A673 (cell line): ENCODE data around the gene PCSK6. TPM values are rescaled to one million over a fixed set of nuclear protein-coding genes. Genes with fewer than 3 reads are reported as not detected.
A peak's percentile ranks its signal among the peaks of the same experiment; 100 is the strongest.

ENCODE experiments used
- BruUV-seq: library from RNA; stranded (reverse); fragments of 400-500 nt; replicated peaks from 2 replicates; lab custom pipeline; 2021; lab: Mats Ljungman, UMichigan
- CTCF ChIA-PET: fragments of 300-600 bp; sonication (Branson Sonifier 250); formaldehyde crosslinking; loops from one replicate; lab custom pipeline; 2022; ENCODE audit warnings: antibody characterized with exemption; lab: Charles Lee
- POLR2A ChIA-PET: fragments of 300-600 bp; sonication (Branson Sonifier 250); formaldehyde crosslinking; loops from one replicate; lab custom pipeline; 2022; ENCODE audit warnings: antibody characterized with exemption; ENCODE audit not compliant: low non-redundant PET; lab: Charles Lee
- DNase-seq: peaks from one replicate; pipeline ENCODE4 v3.0.0-alpha.2; 2015; ENCODE audit warnings: low spot score
- H3K27ac ChIP-seq: fragments of 200-600 bp; sonication (generic); 2 replicates; pipeline ENCODE4 v1.5.1; 2016; ENCODE audit warnings: mixed run types, low read depth, mild to moderate bottlenecking, mixed read lengths, antibody characterized with exemption, low read length; ENCODE audit not compliant: poor library complexity, severe bottlenecking
- H3K27me3 ChIP-seq: fragments of 200-600 bp; sonication (generic); replicated peaks from 2 replicates; pipeline ENCODE4 v1.6.1; 2017; ENCODE audit warnings: mixed run types, low read depth, mild to moderate bottlenecking, mixed read lengths, antibody characterized with exemption, low read length; ENCODE audit not compliant: insufficient read depth, poor library complexity
- H3K36me3 ChIP-seq: fragments of 200-600 bp; sonication (generic); 2 replicates; pipeline ENCODE4 v1.6.1; 2016; ENCODE audit warnings: mixed run types, mild to moderate bottlenecking, mixed read lengths, antibody characterized with exemption, low read length; ENCODE audit not compliant: insufficient read depth, poor library complexity, severe bottlenecking
- H3K4me1 ChIP-seq: fragments of 200-600 bp; sonication (generic); 2 replicates; pipeline ENCODE4 v1.6.1; 2017; ENCODE audit warnings: mixed run types, mild to moderate bottlenecking, mixed read lengths, antibody characterized with exemption, low read length; ENCODE audit not compliant: insufficient read depth, poor library complexity, severe bottlenecking
- H3K4me3 ChIP-seq: fragments of 200-600 bp; sonication (generic); 2 replicates; pipeline ENCODE4 v1.5.1; 2016; ENCODE audit warnings: low read depth, mixed run types, mild to moderate bottlenecking, mixed read lengths, low read length; ENCODE audit not compliant: poor library complexity, severe bottlenecking
- H3K9me3 ChIP-seq: fragments of 200-600 bp; sonication (generic); 2 replicates; pipeline ENCODE4 v1.6.1; 2016; ENCODE audit warnings: mixed run types, low read depth, mild to moderate bottlenecking, mixed read lengths, antibody characterized with exemption, low read length; ENCODE audit not compliant: poor library complexity, severe bottlenecking
- EZH2 ChIP-seq: fragments of 200-600 bp; sonication (generic); IDR thresholded peaks from 2 replicates; pipeline ENCODE4 v1.6.1; 2017; ENCODE audit warnings: borderline replicate concordance, low read depth, mild to moderate bottlenecking, mixed read lengths, antibody characterized with exemption, low read length; ENCODE audit not compliant: poor library complexity, severe bottlenecking
- intact Hi-C: fragments of 100-400 bp; cut with micrococcal nuclease; formaldehyde crosslinking; loops from one replicate; pipeline ENCODE4 v1.10.0; 2022; ENCODE audit not compliant: unreplicated experiment
- total RNA-seq: library from RNA; stranded (reverse); gene quantifications from 2 replicates; pipeline ENCODE4 v1.2.3, GENCODE V29; 2021
- TF ChIP-seq, protein P1 (sequence below): fragments of 300-800, 200-600 bp; sonication (generic); conservative IDR thresholded peaks from 2 replicates; pipeline ENCODE4 v1.5.1; 2017; ENCODE audit warnings: low read depth, mild to moderate bottlenecking, antibody characterized with exemption, low read length, moderate library complexity, mixed read lengths

Gene PCSK6
- total RNA-seq, 1 experiment from 2014 or later, result 2.6 TPM

DNA sequence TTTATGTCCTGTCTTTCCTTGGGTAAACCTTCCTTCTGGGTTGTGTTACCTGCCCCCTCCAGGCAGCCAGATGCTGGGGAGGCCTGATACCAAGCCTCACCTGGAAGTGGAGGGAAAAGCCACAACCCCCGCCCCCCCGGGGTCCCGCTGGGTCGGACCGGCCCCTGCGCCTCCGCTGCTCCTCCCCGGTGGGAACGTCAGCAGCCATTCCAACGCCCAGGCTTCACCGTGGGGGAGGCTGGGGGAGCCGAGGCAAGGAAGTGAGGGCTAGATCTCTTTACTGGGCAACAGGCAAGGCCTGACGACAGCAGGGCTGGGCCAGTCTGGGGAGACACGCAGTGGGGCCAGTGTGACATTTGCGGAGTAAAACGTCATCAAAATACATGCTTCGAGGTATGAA lies 141.5 kb downstream of the PCSK6 start:
- POLR2A ChIA-PET, result no interaction called here
- no TSS peak for BruUV-seq
- Histone ChIP-seq H3K27me3 (no peaks in the 10 kb centered on the region), H3K27ac (no peak overlapping the region), H3K9me3 (no peaks in the 10 kb centered on the region), H3K4me1 (no peaks in the 10 kb centered on the region), H3K36me3 (no peaks in the 10 kb centered on the region), H3K4me3 (no peak overlapping the region)
- no peak for DNase-seq
- intact Hi-C loops, result no loop called here
- CTCF ChIA-PET, result no interaction called here
- no peak for TF ChIP-seq EZH2
- TF ChIP-seq, protein P1, sequence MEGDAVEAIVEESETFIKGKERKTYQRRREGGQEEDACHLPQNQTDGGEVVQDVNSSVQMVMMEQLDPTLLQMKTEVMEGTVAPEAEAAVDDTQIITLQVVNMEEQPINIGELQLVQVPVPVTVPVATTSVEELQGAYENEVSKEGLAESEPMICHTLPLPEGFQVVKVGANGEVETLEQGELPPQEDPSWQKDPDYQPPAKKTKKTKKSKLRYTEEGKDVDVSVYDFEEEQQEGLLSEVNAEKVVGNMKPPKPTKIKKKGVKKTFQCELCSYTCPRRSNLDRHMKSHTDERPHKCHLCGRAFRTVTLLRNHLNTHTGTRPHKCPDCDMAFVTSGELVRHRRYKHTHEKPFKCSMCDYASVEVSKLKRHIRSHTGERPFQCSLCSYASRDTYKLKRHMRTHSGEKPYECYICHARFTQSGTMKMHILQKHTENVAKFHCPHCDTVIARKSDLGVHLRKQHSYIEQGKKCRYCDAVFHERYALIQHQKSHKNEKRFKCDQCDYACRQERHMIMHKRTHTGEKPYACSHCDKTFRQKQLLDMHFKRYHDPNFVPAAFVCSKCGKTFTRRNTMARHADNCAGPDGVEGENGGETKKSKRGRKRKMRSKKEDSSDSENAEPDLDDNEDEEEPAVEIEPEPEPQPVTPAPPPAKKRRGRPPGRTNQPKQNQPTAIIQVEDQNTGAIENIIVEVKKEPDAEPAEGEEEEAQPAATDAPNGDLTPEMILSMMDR, result no peak

DNA sequence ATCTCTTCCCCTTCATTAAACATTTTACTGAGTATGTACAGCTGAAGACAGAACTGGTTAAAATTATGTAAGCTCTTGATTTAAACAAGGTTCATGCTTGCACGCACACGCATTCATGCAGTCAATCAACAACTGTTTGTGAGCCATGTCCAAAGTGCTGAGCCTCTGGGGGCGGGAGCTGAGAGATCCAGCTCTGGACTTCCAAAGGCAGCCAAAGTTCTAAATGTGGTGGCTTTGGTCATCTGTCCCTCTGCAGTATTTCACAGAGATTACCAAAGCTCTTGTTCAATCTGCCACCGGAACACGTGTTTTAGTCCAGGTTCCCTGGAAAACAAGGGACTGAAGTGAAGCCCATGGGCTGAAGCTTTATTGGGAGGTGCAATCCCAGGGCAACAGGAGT lies 142.1 kb downstream of the PCSK6 start:
- Histone ChIP-seq H3K27ac (no peak overlapping the region), H3K27me3 (no peaks in the 10 kb centered on the region), H3K4me1 (no peaks in the 10 kb centered on the region), H3K4me3 (no peak overlapping the region), H3K36me3 (no peaks in the 10 kb centered on the region), H3K9me3 (no peaks in the 10 kb centered on the region)
- no TSS peak for BruUV-seq
- ChIA-PET CTCF (no interaction called here), POLR2A (no interaction called here)
- TF ChIP-seq EZH2, result no peak
- TF ChIP-seq, protein P1, result no peak
- intact Hi-C loops, result no loop called here
- no peak for DNase-seq

DNA sequence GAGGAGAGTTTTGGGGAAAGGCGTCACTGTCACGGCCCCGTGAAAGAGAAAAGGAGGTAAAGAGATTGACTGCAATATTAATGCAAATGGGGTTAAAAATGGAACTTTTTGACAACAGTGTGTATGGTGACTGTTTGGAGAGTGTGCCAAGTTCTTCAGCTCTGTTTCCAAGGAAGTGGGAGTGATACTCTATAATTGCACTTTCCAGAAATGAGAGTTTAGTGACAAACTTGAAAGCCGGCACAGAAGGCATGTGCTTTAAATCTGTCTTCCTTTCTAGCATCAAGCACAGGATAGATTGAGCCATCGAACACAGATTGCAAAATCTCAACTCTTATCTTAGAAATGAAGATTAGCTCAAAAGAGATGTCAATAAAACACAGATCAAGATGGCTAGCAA lies 142.6 kb downstream of the PCSK6 start:
- TF ChIP-seq EZH2, result no peak
- TF ChIP-seq, protein P1, result no peak
- no TSS peak for BruUV-seq
- Histone ChIP-seq H3K36me3 (no peaks in the 10 kb centered on the region), H3K27ac (no peak overlapping the region), H3K4me3 (no peak overlapping the region), H3K27me3 (no peaks in the 10 kb centered on the region), H3K9me3 (no peaks in the 10 kb centered on the region), H3K4me1 (no peaks in the 10 kb centered on the region)
- CTCF ChIA-PET, result no interaction called here
- POLR2A ChIA-PET, result no interaction called here
- intact Hi-C loops, result no loop called here
- DNase-seq, result peak; percentile 18
